ENCODE data around the gene IGFALS.

IGFALS gene

GRCh38 chr16:1793578-1794220 lies at the start of gene IGFALS:
Gene IGFALS, minus strand, starts transcription at chr16:1793705. Its CDS starts 53 bp downstream, at chr16:1793652.
- no peak for DNase-seq (ENCODE audit: low read depth in 2 of 2)

GRCh38 chr16:1839554-1839953 lies 46.0 kb upstream of the IGFALS start:
- no peak for DNase-seq (ENCODE audit: low read depth in 2 of 2)

GRCh38 chr16:1834096-1834495 lies 40.6 kb upstream of the IGFALS start:
- DNase-seq (ENCODE audit: low read depth in 2 of 2), result no peak

- DNase-seq (ENCODE audit: low read depth in 2 of 2), result no peak
These were observed 39.4 kb upstream of the IGFALS start for GRCh38 chr16:1832838-1833454.

- DNase-seq (ENCODE audit: low read depth in 2 of 2), result no peak
These were observed 37.9 kb upstream of the IGFALS start for GRCh38 chr16:1831186-1832075.

- no peak for DNase-seq (ENCODE audit: low read depth in 2 of 2)
These were observed 36.7 kb upstream of the IGFALS start for GRCh38 chr16:1830213-1830612.

- DNase-seq (ENCODE audit: low read depth in 2 of 2), result no peak
These were observed 35.3 kb upstream of the IGFALS start for GRCh38 chr16:1828645-1829410.

- DNase-seq (ENCODE audit: low read depth in 2 of 2), result peak; percentile 80 to 82
These were observed 33.4 kb upstream of the IGFALS start, which contains the start of the genes FAHD1 and HAGH for GRCh38 chr16:1826691-1827573. Gene FAHD1, plus strand, starts transcription at chr16:1827206. Its CDS starts 33 bp downstream, at chr16:1827239. Gene HAGH, minus strand, starts transcription at chr16:1826825. Its CDS starts 38 bp downstream, at chr16:1826787.

GRCh38 chr16:1825864-1826690 lies 32.6 kb upstream of the IGFALS start:
- peak; percentile 32 to 34 for DNase-seq (ENCODE audit: low read depth in 2 of 2)

GRCh38 chr16:1825381-1825863 lies 31.9 kb upstream of the IGFALS start:
- no peak for DNase-seq (ENCODE audit: low read depth in 2 of 2)

GRCh38 chr16:1823821-1824220 lies 30.3 kb upstream of the IGFALS start:
- DNase-seq (ENCODE audit: low read depth in 2 of 2), result no peak

- DNase-seq (ENCODE audit: low read depth in 2 of 2), result no peak
These were observed 29.3 kb upstream of the IGFALS start for GRCh38 chr16:1822801-1823200.

GRCh38 chr16:1821861-1822611 lies 28.5 kb upstream of the IGFALS start:
- DNase-seq (ENCODE audit: low read depth in 2 of 2), result no peak

- DNase-seq (ENCODE audit: low read depth in 2 of 2), result no peak
These were observed 27.4 kb upstream of the IGFALS start for GRCh38 chr16:1820946-1821290.

GRCh38 chr16:1820096-1820945 lies 26.8 kb upstream of the IGFALS start:
- no peak for DNase-seq (ENCODE audit: low read depth in 2 of 2)

- DNase-seq (ENCODE audit: low read depth in 2 of 2), result no peak
These were observed 26.1 kb upstream of the IGFALS start for GRCh38 chr16:1819611-1820010.

GRCh38 chr16:1818873-1819525 lies 25.5 kb upstream of the IGFALS start:
- DNase-seq (ENCODE audit: low read depth in 2 of 2), result no peak
